GM18511 (cell line): ENCODE data around the gene ZFPM1.

Source experiments
- ATAC-seq: cut with Tn5 transposase; IDR thresholded peaks from one replicate; pipeline ENCODE4 v1.9.1; 2021; ENCODE audit warnings: mild to moderate bottlenecking, moderate library complexity; ENCODE audit not compliant: unreplicated experiment

The ZFPM1 gene

DNA sequence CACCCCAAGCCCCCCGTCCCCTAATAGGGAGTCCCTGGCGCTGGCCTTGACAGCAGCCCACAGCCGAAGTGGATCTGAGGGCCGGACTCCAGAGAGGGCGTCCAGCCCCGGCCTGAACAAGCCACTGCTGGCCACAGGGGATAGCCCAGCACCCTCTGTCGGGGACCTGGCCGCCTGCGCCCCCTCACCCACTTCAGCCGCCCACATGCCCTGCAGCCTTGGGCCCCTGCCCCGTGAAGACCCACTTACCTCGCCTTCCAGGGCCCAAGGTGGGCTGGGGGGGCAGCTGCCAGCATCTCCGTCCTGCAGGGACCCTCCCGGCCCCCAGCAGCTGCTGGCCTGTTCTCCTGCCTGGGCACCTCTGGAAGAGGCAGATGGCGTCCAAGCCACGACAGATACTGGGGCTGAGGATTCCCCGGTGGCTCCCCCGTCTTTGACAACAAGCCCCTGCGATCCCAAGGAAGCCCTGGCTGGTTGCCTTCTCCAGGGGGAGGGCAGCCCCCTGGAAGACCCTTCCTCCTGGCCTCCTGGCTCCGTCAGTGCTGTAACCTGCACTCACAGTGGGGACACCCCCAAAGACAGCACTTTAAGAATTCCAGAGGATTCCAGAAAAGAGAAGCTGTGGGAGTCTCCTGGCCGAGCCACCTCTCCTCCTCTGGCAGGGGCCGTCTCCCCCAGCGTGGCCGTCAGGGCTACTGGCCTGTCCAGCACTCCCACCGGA lies 19.3 kb upstream of the ZFPM1 start:
- no peak for ATAC-seq

DNA sequence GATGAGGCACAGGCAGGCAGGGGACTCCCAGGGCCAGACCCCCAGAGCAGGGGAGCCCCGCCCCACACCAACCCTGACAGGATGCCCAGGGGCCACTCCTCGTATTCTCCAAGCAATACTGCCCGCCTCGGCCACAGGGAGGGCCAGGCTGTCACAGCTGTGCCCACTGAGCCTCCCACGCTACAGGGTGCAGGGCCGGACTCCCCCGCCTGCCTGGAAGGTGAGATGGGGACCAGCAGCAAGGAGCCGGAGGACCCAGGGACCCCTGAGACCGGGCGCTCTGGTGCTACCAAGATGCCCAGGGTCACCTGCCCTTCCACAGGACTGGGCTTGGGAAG lies 18.8 kb upstream of the ZFPM1 start:
- ATAC-seq, result no peak

GRCh38 chr16:88434746-88435145 lies 18.3 kb upstream of the ZFPM1 start:
- no peak for ATAC-seq

DNA sequence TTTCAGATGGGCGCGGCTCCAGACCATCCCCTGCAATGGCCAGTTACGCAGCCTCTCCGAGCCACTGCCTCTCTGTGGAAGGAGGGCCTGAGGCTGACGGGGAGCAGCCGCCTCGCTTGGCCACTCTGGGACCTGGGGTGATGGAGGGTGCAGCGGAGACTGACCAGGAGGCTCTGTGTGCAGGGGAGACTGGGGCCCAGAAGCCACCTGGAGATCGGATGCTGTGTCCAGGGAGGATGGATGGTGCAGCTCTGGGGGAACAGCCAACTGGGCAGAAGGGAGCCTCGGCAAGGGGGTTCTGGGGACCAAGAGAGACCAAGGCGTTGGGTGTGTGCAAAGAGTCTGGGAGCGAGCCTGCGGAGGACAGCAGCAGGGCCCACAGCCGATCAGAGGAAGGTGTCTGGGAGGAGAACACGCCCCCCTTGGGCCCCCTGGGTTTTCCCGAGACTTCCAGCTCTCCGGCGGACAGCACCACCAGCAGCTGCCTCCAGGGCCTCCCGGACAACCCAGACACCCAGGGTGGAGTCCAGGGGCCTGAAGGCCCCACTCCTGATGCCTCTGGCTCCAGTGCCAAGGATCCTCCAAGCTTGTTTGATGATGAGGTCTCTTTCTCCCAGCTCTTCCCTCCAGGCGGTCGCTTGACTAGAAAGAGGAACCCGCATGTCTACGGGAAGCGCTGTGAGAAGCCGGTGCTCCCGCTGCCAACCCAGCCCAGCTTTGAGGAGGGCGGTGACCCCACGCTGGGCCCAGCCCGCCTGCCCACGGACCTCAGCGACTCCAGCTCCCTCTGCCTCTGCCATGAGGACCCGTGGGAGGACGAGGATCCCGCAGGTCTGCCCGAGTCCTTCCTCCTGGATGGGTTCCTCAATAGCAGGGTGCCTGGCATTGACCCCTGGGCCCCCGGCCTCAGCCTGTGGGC lies 17.4 kb upstream of the ZFPM1 start:
- ATAC-seq, result no peak

GRCh38 chr16:88436796-88437195 lies 16.3 kb upstream of the ZFPM1 start:
- ATAC-seq, result no peak

DNA sequence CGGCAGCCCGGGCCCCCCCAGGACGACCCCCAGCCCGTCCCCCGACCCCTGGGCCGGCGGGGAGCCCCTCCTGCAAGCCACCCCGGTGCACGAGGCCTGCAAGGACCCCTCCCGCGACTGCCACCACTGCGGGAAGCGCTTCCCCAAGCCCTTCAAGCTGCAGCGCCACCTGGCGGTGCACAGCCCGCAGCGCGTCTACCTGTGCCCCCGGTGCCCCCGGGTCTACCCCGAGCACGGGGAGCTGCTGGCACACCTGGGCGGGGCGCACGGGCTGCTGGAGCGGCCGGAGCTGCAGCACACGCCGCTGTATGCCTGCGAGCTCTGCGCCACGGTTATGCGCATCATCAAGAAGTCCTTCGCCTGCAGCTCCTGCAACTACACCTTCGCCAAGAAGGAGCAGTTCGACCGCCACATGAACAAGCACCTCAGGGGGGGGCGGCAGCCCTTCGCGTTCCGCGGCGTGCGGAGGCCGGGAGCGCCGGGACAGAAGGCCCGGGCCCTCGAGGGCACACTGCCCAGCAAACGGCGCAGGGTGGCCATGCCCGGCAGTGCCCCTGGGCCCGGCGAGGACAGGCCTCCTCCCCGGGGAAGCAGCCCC lies 15.6 kb upstream of the ZFPM1 start:
- no peak for ATAC-seq

GRCh38 chr16:88438084-88438870 lies 14.8 kb upstream of the ZFPM1 start:
- ATAC-seq, result no peak

DNA sequence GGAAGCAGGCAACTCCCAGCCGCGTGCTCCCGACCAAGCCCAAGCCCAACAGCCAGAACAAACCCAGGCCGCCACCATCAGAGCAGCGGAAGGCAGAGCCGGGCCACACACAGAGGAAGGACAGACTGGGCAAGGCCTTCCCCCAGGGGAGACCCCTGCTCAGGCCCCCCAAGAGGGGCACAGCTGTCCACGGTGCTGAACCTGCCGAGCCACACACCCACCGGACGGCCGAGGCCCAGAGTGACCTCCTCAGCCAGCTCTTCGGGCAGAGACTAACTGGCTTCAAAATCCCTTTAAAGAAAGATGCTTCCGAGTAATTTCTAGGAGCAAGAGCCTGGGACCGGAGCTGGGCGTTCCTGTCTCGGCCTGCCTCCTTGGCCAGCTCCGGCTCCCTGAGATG lies 14.1 kb upstream of the ZFPM1 start:
- no peak for ATAC-seq

DNA sequence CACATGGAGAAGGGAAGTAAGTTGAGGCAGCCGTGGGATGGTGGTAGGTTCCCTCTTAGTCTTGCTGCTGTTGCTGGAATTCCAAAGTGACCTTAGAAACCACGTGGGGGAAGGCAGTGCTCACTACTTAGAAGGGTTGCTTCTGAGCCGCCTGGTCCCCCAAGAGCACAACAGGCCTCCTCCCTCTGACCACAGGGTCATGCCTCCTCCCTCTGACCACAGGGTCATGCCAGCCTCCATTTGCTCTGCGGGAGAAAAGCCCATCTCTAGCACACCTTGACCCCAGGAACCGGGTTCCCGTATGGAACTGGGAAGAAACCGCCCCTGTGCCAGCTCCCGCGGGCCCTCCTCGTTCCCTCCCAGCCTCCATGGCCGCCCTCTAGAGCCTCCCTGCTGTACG lies 13.4 kb upstream of the ZFPM1 start:
- ATAC-seq, result no peak

DNA sequence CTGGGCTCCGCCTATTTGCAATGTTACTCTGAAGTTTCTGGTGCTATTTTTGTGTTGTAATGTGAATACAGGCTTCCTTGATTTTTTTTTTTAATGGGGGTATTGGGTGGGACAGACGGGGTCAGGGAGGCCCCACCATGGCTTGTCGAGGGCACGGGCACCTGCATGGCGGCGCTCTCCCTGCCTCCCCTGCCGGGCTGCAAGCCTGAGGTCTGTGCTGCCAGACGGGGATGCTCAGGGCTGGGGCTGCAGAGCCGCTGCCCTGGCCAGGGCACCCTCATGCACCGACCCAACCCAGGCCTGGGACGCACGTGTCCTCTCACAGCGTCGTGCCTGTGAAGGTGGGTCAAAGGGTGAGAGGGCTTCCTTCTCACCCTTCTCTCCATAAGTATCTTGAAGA lies 13.0 kb upstream of the ZFPM1 start:
- no peak for ATAC-seq

GRCh38 chr16:88440686-88441405 lies 12.2 kb upstream of the ZFPM1 start:
- no peak for ATAC-seq

DNA sequence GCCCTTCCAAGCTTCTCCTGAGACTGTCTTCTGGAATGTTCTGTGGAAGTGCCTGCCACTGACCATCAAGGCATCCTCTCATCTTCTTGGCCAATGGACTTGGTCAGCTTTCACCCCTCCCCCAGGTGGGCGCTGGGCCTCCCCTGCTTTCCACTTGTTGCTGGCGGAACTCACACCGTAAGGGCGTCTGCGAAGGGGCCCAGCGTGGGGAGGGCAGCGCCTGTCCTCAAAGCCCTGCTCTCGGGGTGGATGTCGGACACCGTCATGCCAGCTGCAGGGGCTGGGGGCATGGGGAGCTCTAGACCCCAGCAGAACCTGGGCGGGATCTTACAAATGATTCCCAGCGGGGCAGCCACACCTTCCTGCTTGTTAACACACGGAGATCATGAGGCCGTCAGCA lies 11.6 kb upstream of the ZFPM1 start:
- ATAC-seq, result no peak

DNA sequence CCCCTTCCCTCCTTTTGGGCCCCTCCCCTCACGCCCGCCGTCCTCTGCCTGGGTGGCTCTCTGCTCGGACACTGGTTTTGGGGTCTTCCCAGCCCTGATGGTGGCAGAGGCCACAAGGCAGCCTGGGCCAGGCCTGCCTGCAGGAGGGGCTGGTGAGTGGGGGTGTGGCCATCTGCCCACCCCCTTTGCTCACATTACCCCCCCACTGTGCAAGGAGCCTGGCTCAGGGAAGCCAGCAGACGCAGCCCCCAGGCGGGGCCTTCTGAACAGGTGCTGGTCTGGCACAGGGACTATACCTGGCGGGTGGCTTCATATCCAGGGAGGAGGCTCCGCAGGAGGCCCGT lies 10.7 kb upstream of the ZFPM1 start:
- no peak for ATAC-seq

- ATAC-seq, result peak; percentile 71
Measured at GRCh38 chr16:88442727-88443576, 10.1 kb upstream of the ZFPM1 start.

DNA sequence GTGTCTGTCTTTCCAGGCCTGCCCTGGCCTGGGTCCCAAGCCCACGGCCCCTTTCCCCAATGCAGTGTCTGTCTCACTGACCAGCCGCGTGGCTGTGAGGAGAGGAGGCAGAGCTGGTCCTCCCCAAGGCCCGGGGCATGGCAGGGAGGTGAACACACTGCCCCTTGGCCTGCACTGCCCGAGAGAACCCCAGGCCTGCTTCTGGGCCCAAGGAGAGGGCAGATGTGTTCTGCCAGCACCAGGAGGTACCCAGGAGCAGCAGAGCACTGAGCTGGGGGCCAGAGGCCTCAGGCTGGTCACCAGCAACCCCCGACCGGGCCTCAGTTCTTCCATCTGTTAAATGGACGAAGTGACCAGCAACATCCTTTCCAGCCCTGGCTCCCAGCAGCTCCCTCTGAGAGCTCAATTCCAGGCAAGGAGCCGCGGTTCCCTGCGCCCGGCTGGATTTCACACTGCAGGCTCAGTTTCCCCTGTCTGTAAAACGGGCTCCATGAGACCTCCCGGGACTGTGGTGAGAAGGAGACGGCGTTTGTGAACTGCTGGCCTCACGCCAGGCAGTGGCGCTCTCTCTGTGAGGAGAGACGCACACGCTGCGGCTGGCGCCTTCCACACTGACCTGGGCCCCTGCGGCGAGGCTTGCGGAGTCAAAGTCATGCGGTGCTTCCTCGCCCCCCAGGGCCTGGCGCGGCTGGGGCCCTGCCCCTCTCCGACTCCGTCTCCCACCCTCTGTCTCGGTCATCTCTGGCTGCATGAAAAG lies 8.1 kb upstream of the ZFPM1 start:
- no peak for ATAC-seq

- no peak for ATAC-seq
Measured at GRCh38 chr16:88445583-88445960, 7.5 kb upstream of the ZFPM1 start.

- no peak for ATAC-seq
Measured at GRCh38 chr16:88446061-88446460, 7.0 kb upstream of the ZFPM1 start.

DNA sequence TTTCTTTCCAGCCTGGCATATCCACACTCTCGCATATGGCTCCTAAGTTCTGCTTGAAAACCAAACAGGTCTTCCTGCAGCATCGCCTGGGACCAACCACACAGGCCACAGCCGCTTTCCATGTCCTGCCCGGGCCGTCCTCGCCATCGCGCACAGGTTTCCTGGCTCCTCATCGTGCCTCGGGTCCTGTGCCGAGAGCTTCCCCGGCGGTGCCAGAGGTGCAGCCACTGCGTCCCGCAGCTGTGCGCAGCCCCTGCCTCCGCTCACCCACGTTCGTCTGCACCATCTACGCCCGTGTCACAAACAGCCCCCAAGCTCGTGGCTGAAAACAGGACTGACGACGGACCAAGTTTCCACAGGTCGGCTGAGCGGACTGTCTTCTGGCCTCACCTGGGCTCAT lies 6.3 kb upstream of the ZFPM1 start:
- no peak for ATAC-seq

DNA sequence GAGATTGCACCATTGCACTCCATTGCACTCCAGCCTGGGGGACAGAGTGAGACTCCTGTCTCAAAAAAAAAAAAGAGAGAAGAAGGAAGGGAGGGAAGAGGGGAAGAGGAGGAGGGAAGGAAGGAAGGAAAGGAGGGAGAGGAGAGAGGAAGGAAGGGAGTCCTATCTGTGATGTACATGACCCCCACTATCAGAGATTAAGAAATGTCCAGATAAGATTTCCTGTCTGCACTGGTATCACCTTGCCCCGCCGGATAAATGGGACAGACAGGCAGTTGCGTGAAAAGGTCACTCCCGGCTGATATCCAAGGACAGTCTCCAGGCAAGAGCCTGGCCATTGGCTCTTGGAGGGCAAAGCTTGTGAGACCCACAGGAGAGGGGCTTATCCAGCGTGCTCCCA lies 5.2 kb upstream of the ZFPM1 start:
- no peak for ATAC-seq
